ENCODE data around the gene HDC.

Gene HDC

DNA sequence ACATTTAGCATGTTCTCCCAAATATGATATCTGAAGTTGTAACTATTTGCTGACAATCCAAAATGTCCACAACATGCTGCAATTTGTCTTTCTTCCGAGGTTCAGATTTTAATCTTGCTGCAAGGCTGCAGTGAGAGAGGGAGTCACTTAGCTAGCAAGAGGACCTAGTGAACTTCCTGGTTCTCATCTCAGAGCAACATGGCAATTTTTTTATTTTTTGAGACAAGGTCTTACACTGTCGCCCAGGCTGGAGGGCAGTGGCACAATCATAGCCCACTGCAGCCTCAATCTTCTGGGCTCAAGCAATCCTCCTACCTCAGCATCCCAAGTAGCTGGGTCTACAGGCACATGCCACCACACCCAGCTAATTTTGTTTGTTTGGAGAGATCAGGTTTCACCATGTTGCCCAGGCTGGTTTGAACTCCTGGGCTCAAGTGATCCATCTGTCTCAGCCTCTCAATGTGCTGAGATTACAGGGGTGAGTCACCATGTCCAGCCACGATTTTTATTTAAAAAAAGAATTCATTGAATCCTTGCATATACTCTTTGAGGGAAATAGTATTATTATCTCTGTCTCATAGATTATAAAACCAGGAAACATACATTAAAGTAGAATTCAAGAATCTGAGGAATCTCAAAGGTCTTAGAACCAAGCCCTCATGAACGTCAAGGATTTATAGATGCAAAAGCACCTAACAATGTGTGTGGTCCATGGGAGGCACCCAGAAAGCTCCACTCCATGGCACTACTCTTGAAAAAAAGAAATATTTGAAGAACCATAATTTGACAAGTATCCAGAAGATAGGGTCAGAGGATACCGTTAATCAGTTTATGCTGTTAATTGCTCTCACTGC lies 9.1 kb downstream of the HDC start:
- no peak for DNase-seq (ENCODE audit: low read depth)

GRCh38 chr15:50252556-50252955 lies 13.0 kb downstream of the HDC start:
- no peak for DNase-seq (ENCODE audit: low read depth)

GRCh38 chr15:50251638-50252182 lies 13.8 kb downstream of the HDC start:
- DNase-seq (ENCODE audit: low read depth), result no peak

DNA sequence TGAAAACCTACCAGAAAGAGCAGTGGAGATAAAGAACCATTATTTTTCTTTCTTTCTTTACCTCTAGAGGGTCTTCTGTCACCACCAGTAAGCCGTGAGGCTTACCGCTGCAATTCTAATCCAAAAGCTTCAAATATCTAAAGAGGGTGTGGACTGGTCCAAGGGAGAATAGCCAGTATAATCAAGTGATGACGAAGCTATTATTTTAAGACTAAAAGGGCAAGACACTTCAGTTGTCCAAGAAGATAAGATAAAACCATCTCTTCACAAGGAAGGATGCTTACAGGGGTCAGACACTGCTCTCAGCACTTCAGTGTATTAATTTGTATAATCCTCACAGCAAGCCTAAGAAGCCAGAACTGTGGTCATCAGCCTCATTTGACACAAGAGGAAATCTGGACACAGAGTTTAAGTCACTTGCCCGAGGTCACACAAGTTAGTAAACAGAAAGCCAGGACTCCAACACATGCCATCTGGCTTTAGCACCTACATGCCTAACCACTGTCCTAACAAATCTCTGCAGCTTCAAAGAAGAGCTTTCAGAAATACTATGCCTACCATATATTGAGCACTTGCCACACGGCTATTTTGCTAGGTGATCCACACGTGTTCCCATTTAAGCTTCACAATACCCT lies 14.6 kb downstream of the HDC start:
- DNase-seq (ENCODE audit: low read depth), result no peak

- DNase-seq (ENCODE audit: low read depth), result no peak
Observed at GRCh38 chr15:50249704-50250103, 15.8 kb downstream of the HDC start.

- DNase-seq (ENCODE audit: low read depth), result no peak
Observed at GRCh38 chr15:50248994-50249582, 16.4 kb downstream of the HDC start.

GRCh38 chr15:50247819-50248655 lies 17.5 kb downstream of the HDC start:
- no peak for DNase-seq (ENCODE audit: low read depth)

DNA sequence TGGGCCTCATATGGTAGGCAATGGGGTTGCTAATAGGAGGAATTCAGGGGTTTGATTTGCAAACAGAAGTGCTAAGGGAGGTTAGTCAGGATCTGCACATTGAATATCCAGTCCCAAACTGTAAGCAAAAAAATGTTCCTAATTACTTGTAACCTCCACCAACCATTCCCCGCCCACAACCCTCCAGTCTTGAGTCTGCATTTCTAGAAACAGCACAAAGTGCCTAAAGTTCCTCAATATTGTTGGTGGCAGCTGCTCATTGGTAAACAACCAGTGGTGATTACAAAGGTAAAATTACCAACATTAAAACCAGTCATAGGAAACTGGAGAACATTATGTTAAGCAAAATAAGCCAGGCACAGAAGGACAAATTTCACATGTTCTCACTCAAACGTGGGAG lies 18.9 kb downstream of the HDC start:
- no peak for DNase-seq (ENCODE audit: low read depth)

DNA sequence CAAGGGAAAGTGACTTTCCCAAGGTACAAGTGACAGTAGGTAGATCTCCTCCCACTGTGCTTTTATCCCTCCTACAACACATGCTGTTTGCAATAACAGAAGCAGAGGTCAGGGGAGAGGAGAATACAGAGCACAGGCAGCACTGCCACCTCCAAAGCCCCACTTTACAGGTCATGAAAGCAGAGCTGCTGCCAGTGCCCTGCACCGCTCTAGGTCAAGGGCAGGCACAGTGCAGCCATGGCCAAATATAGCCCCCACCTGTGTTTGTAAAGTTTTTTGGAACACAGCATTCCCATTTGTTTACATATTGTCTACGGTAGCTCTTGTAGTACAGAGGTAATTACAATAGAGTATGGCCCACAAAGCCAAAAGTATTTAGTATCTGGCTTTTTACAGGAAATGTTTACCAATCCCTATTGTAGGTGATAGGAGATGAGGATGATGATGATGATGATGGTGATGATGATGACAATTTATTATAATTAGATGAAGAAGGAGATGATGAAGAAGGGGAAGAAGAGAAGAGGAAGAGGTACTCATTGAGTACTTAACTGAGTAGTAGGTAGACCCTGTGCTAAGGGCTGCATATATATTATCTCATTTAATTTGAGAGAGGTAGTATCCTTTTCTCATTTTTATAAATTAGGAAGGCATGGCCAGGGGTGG lies 20.4 kb downstream of the HDC start:
- DNase-seq (ENCODE audit: low read depth), result no peak

DNA sequence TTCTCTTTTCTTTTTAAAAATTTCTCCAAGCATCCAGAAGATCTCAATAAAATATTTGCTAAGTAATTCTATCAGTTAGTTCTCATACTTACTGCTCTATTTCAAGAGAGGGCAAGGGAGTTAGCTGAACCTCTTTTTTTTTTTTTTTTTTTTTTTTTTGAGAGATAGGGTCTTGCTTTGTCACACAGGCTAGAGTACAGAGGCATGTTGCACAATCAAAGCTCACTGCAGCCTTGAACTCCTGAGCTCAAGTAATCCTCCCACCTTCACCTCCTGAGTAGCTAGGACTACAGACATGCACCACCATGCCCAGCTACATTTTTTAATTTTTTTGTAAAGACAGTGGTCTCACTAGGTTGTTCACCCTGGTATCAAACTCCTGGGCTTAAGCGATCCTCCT lies 21.4 kb downstream of the HDC start:
- no peak for DNase-seq (ENCODE audit: low read depth)

DNA sequence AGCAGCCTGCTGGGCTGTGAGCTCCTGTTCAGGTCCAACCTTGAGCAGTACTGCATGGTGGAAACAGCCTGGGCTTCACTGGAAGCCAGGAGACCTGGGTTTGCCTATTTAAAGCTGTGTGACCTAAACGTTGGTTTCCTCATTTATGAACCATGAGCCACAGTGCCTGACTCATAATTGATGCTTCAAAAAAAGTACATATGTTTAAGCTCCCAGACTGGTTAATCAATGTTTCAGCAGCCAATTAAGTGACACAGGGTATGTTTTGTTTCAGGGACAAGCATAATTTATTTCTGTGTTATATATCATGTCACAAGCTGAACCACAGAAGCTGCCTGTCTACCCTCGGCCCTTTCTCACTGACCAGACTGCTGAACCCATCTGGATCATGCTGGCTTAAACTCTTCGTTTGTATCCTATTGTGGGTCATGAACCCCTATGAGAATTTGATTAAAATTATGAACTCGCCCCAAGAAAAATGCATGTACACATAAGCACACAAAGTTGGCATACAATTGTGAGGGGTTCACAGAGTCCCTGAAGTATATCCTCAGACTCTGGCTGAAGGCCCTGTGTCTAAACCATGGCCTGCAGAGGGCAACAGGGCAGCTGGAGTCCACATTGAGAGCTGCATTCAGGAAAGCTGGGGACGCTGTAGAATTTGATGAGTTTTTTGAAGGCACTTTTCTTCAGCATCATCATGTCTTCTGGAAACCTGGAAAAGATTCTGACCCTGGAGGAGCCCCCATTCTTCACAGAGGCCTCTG lies 23.7 kb downstream of the HDC start:
- DNase-seq (ENCODE audit: low read depth), result no peak

DNA sequence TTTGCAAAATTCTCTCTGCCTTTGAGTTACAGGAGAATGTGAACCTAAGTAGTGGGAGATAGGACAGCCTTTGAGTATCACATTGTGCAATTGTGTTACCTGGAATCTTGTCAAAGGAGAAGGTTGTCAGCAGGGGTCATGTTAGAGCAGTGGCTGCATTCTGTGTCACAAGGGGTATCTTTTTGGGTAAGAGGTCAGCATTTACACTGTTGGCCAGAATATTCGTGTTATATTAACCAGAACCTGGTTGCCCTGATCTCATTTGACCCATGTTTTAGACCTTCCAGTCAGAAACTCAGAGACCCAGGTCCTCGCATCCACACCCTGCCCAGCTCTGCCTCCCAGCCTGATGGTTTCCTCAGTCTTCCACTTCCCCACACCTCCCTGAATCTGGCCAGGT lies 27.3 kb downstream of the HDC start:
- no peak for DNase-seq (ENCODE audit: low read depth)

DNA sequence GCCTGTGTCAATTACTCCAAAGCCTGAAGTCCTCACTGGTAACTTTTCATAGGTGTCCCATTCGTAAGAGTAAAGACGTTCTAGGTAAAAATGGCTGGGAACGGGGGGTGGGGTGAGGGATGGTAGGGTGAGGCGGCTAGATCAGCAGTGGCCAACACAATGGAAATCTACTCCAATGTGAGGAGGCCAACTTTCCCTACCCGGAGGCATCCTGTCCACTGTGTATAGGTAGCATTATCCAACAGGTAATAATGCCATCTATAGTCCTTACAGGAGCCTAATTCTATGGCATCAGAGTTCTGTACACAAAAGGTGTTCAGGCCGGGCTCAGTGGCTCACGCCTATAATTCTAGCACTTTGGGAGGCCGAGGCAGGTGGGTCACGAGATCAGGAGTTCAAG lies 29.1 kb downstream of the HDC start:
- DNase-seq (ENCODE audit: low read depth), result no peak

- DNase-seq (ENCODE audit: low read depth), result no peak
Observed at GRCh38 chr15:50235794-50236193, 29.7 kb downstream of the HDC start.

DNA sequence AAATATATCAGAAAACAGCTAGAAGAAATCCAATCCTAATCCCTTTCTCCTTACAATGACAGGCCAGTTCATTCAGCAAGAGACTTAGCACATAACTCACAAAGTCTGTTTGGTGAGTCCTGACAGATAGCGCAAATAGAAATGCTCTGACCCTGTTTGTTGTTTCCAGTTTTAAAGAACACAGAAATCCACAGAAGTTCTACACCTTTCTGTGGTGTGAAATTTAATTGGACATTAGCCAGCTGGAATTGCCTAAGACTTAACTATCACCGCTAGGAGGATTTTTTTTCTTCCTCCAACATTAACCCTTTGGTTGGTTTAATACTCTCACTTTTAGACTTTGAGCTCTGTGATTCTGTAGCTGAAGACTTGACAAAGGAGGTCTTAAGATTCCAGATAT lies 30.8 kb downstream of the HDC start:
- no peak for DNase-seq (ENCODE audit: low read depth)

GRCh38 chr15:50233192-50233736 lies 32.3 kb downstream of the HDC start:
- no peak for DNase-seq (ENCODE audit: low read depth)

DNA sequence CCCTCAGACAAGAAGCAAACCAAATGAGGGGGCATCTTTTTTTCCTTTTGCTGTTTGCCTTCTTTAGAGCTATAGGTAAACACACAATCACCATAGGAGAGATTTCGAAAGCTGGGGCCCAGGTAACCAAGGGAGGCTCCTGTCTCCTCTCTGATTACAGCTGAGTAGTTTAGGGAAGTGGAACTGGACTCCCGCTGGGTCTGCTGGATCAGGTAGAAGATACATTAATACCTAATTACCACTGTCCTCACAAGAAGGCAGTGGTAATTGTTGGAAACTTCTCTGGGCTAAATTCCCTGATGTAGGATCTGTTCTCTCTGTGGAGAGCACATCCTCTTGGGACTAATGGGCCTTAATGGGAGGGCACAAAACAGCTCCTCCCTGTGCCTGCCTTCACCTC lies 32.7 kb downstream of the HDC start:
- DNase-seq (ENCODE audit: low read depth), result no peak

GRCh38 chr15:50231761-50232160 lies 33.8 kb downstream of the HDC start:
- no peak for DNase-seq (ENCODE audit: low read depth)

- no peak for DNase-seq (ENCODE audit: low read depth)
Observed at GRCh38 chr15:50229336-50229735, 36.2 kb downstream of the HDC start.

- DNase-seq (ENCODE audit: low read depth), result no peak
Observed at GRCh38 chr15:50228866-50229265, 36.7 kb downstream of the HDC start.

- DNase-seq (ENCODE audit: low read depth), result no peak
Observed at GRCh38 chr15:50227076-50227475, 38.5 kb downstream of the HDC start.

All from activated gamma-delta T cell treated with anti-CD3 and anti-CD28 coated beads, Interleukin-2, amount 50 U/mL, for 16 hours (primary cell).